HEK293 (cell line): ENCODE results near the gene FAM162B.
"Not testable (repeated sequence)": the region's sequence is repeated elsewhere in the genome, so short reads cannot be mapped to it uniquely, and the experiment has no call there.

Experiments used
- CTCF ChIA-PET: fragments of 350-600 bp; formaldehyde crosslinking; extraction: SDS; loops from one replicate; lab custom pipeline; 2021; ENCODE audit warnings: antibody characterized with exemption; lab: Yijun Ruan, JAX
- POLR2A ChIA-PET: fragments of 300-600 bp; formaldehyde crosslinking; extraction: SDS; loops from one replicate; lab custom pipeline; 2020; ENCODE audit warnings: antibody characterized with exemption, inconsistent platforms; lab: Yijun Ruan, JAX
- H3K27ac ChIP-seq: fragments of 200-500 bp; sonication (Bioruptor generic); 2 replicates; pipeline ENCODE4 v1.5.1; 2014; ENCODE audit warnings: low read depth, low read length, control low read depth, inconsistent platforms; ENCODE audit errors: extremely low read depth
- H3K36me3 ChIP-seq, 2 experiments: fragments of 200-500 bp in 1 of 2; sonication (Bioruptor generic) in 1 of 2; 1 replicate in 1 of 2; 2 replicates in 1 of 2; pipeline ENCODE4 v1.5.1; 2014 to 2017; ENCODE audit warnings: inconsistent platforms in 2 of 2, low read length in 2 of 2; ENCODE audit not compliant: control insufficient read depth in 2 of 2, insufficient read depth in 1 of 2
- H3K4me1 ChIP-seq: fragments of 200-500 bp; sonication (Bioruptor generic); 2 replicates; pipeline ENCODE4 v1.5.1; 2014; ENCODE audit warnings: mild to moderate bottlenecking, low read length, inconsistent platforms; ENCODE audit not compliant: control insufficient read depth, insufficient read depth
- H3K4me3 ChIP-seq: 2 replicates; pipeline ENCODE4 v1.5.1; 2011; ENCODE audit warnings: low read depth, mild to moderate bottlenecking, control low read depth, low read length, moderate library complexity
- H3K9me3 ChIP-seq: fragments of 200-500 bp; sonication (Bioruptor generic); 2 replicates; pipeline ENCODE4 v1.5.1; 2014; ENCODE audit warnings: low read depth, low read length, inconsistent platforms; ENCODE audit not compliant: control insufficient read depth, insufficient read depth
- FEZF1 ChIP-seq: fragments of 450-650 bp; formaldehyde crosslinking; IDR thresholded peaks from 2 replicates; pipeline ENCODE4 v1.5.1; 2016; ENCODE audit warnings: missing biosample characterization, missing genetic modification characterization
- GLIS1 ChIP-seq: fragments of 450-650 bp; formaldehyde crosslinking; IDR thresholded peaks from 2 replicates; pipeline ENCODE4 v1.5.1; 2016; ENCODE audit warnings: missing biosample characterization, missing genetic modification characterization
- TCF7L2 ChIP-seq: IDR thresholded peaks from 2 replicates; pipeline ENCODE4 v1.6.1; 2011; ENCODE audit warnings: low read depth, mild to moderate bottlenecking, inconsistent platforms, low read length, moderate library complexity, borderline replicate concordance
- ZFP3 ChIP-seq: fragments of 450-650 bp; formaldehyde crosslinking; IDR thresholded peaks from 2 replicates; pipeline ENCODE4 v1.5.1; 2016; ENCODE audit warnings: low read depth, missing biosample characterization, missing genetic modification characterization
- ZNF112 ChIP-seq: fragments of 450-650 bp; formaldehyde crosslinking; IDR thresholded peaks from 2 replicates; pipeline ENCODE4 v1.5.0; 2017; ENCODE audit warnings: missing biosample characterization, missing genetic modification characterization
- ZNF146 ChIP-seq: fragments of 450-650 bp; formaldehyde crosslinking; IDR thresholded peaks from 2 replicates; pipeline ENCODE4 v1.5.1; 2016; ENCODE audit warnings: missing biosample characterization, missing genetic modification characterization
- ZNF169 ChIP-seq: fragments of 450-650 bp; formaldehyde crosslinking; IDR thresholded peaks from 2 replicates; pipeline ENCODE4 v1.5.1; 2016; ENCODE audit warnings: missing biosample characterization, missing genetic modification characterization
- ZNF404 ChIP-seq: fragments of 450-650 bp; formaldehyde crosslinking; IDR thresholded peaks from 2 replicates; pipeline ENCODE4 v1.5.1; 2017; ENCODE audit warnings: missing biosample characterization, missing genetic modification characterization
- ZNF510 ChIP-seq: fragments of 450-650 bp; formaldehyde crosslinking; IDR thresholded peaks from 2 replicates; pipeline ENCODE4 v1.5.1; 2018; ENCODE audit warnings: mild to moderate bottlenecking, missing genetic modification characterization, missing biosample characterization; ENCODE audit not compliant: insufficient replicate concordance
- ZNF549 ChIP-seq: fragments of 450-650 bp; IDR thresholded peaks from 2 replicates; pipeline ENCODE4 v1.5.1; 2018; ENCODE audit warnings: missing biosample characterization, missing genetic modification characterization, mild to moderate bottlenecking, inconsistent platforms, moderate library complexity
- ZNF585B ChIP-seq: fragments of 450-650 bp; formaldehyde crosslinking; IDR thresholded peaks from 2 replicates; pipeline ENCODE4 v1.5.1; 2016; ENCODE audit warnings: missing biosample characterization, missing genetic modification characterization
- ZNF747 ChIP-seq: fragments of 450-650 bp; formaldehyde crosslinking; IDR thresholded peaks from 2 replicates; pipeline ENCODE4 v1.5.1; 2016; ENCODE audit warnings: missing biosample characterization, missing genetic modification characterization
- TF ChIP-seq, protein P1 (sequence below): fragments of 450-650 bp; formaldehyde crosslinking; IDR thresholded peaks from 2 replicates; pipeline ENCODE4 v1.5.1; 2017; ENCODE audit warnings: missing biosample characterization, mild to moderate bottlenecking, missing genetic modification characterization, moderate library complexity
- TF ChIP-seq, protein P2 (sequence below): IDR thresholded peaks from 2 replicates; pipeline ENCODE4 v1.6.1; 2011; ENCODE audit warnings: mild to moderate bottlenecking, low read depth, low read length, borderline replicate concordance
- TF ChIP-seq, protein P3 (sequence below): fragments of 450-650 bp; formaldehyde crosslinking; IDR thresholded peaks from 2 replicates; pipeline ENCODE4 v1.5.1; 2016; ENCODE audit warnings: missing biosample characterization, missing genetic modification characterization
- TF ChIP-seq, protein P4 (sequence below): fragments of 450-650 bp; formaldehyde crosslinking; IDR thresholded peaks from 2 replicates; pipeline ENCODE4 v1.5.1; 2017; ENCODE audit warnings: missing biosample characterization, missing genetic modification characterization
- TF ChIP-seq, protein P5 (sequence below): fragments of 450-650 bp; formaldehyde crosslinking; IDR thresholded peaks from 2 replicates; pipeline ENCODE4 v1.5.1; 2016; ENCODE audit warnings: missing biosample characterization, missing genetic modification characterization

The FAM162B gene

DNA sequence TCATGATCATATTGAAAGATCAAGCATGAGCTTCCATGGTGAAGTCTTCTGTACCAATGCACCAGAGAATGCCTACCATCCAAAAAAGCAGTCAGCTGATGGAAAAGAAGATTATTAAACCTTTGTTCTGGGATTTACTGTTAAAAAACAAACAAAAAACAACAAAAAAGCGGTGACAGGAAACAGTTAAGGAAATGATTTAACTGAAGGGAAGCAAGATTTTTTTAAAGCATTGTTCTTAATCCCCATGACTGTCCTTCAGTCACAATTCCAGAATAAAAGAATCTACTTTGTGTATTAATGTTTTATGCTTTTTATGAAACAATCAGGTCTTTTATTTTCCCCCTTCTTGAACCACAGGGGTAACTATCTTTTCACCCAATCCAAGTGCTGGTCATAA lies 23.9 kb downstream of the FAM162B start:
- ChIA-PET POLR2A (no interaction called here), CTCF (interaction anchor here (0.6 kb wide), 1 partner anchor 1612 kb away, joined by 3 read pairs; no protein-coding TSS in a partner anchor)
- Histone ChIP-seq H3K27ac (no peak overlapping the region), H3K36me3 (peaks cover 0 to 6% of the 10 kb centered on the region in 2 experiments; a peak in 1 of 3 replicates), H3K4me3 (no peak overlapping the region), H3K4me1 (no peaks in the 10 kb centered on the region), H3K9me3 (no peaks in the 10 kb centered on the region)
- TF ChIP-seq ZNF510 (tag by site-specific recombination) = no peak
- no peak for TF ChIP-seq ZNF404 (tag by site-specific recombination)
- no peak for TF ChIP-seq ZFP3 (tag by site-specific recombination)
- no peak for TF ChIP-seq GLIS1 (tag by site-specific recombination)
- TF ChIP-seq ZNF585B (tag by site-specific recombination) = no peak
- TF ChIP-seq, protein P1, sequence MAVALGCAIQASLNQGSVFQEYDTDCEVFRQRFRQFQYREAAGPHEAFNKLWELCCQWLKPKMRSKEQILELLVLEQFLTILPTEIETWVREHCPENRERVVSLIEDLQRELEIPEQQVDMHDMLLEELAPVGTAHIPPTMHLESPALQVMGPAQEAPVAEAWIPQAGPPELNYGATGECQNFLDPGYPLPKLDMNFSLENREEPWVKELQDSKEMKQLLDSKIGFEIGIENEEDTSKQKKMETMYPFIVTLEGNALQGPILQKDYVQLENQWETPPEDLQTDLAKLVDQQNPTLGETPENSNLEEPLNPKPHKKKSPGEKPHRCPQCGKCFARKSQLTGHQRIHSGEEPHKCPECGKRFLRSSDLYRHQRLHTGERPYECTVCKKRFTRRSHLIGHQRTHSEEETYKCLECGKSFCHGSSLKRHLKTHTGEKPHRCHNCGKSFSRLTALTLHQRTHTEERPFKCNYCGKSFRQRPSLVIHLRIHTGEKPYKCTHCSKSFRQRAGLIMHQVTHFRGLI = no peak
- TF ChIP-seq ZNF112 (tag by site-specific recombination) = no peak
- no peak for TF ChIP-seq ZNF169 (tag by site-specific recombination)
- TF ChIP-seq, protein P2, sequence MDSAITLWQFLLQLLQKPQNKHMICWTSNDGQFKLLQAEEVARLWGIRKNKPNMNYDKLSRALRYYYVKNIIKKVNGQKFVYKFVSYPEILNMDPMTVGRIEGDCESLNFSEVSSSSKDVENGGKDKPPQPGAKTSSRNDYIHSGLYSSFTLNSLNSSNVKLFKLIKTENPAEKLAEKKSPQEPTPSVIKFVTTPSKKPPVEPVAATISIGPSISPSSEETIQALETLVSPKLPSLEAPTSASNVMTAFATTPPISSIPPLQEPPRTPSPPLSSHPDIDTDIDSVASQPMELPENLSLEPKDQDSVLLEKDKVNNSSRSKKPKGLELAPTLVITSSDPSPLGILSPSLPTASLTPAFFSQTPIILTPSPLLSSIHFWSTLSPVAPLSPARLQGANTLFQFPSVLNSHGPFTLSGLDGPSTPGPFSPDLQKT = no peak
- TF ChIP-seq, protein P3, sequence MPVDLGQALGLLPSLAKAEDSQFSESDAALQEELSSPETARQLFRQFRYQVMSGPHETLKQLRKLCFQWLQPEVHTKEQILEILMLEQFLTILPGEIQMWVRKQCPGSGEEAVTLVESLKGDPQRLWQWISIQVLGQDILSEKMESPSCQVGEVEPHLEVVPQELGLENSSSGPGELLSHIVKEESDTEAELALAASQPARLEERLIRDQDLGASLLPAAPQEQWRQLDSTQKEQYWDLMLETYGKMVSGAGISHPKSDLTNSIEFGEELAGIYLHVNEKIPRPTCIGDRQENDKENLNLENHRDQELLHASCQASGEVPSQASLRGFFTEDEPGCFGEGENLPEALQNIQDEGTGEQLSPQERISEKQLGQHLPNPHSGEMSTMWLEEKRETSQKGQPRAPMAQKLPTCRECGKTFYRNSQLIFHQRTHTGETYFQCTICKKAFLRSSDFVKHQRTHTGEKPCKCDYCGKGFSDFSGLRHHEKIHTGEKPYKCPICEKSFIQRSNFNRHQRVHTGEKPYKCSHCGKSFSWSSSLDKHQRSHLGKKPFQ (tag by site-specific recombination) = no peak
- TF ChIP-seq, protein P4, sequence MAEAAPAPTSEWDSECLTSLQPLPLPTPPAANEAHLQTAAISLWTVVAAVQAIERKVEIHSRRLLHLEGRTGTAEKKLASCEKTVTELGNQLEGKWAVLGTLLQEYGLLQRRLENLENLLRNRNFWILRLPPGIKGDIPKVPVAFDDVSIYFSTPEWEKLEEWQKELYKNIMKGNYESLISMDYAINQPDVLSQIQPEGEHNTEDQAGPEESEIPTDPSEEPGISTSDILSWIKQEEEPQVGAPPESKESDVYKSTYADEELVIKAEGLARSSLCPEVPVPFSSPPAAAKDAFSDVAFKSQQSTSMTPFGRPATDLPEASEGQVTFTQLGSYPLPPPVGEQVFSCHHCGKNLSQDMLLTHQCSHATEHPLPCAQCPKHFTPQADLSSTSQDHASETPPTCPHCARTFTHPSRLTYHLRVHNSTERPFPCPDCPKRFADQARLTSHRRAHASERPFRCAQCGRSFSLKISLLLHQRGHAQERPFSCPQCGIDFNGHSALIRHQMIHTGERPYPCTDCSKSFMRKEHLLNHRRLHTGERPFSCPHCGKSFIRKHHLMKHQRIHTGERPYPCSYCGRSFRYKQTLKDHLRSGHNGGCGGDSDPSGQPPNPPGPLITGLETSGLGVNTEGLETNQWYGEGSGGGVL (tag by site-specific recombination) = no peak
- TF ChIP-seq TCF7L2 = no peak
- no peak for TF ChIP-seq ZNF549 (tag by site-specific recombination)
- no peak for TF ChIP-seq ZNF747 (tag by site-specific recombination)
- no peak for TF ChIP-seq FEZF1 (tag by site-specific recombination)
- TF ChIP-seq, all 188 proteins: peak for 0

DNA sequence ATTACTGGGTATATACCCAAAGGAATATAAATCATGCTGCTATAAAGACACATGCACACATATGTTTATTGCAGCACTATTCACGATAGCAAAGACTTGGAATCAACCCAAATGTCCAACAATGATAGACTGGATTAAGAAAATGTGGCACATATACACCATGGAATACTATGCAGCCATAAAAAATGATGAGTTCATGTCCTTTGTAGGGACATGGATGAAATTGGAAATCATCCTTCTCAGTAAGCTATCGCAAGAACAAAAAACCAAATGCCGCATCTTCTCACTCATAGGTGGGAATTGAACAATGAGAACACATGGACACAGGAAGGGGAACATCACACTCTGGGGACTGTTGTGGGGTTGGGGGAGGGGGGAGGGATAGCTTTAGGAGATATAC lies 25.0 kb downstream of the FAM162B start:
- CTCF ChIA-PET, H3K9me3 ChIP-seq, H3K4me1 ChIP-seq, H3K27ac ChIP-seq, H3K36me3 ChIP-seq, POLR2A ChIA-PET, H3K4me3 ChIP-seq: not testable (repeated sequence)
- TF ChIP-seq ZNF146 (tag by site-specific recombination) = peak; percentile 90
- TF ChIP-seq, protein P5, sequence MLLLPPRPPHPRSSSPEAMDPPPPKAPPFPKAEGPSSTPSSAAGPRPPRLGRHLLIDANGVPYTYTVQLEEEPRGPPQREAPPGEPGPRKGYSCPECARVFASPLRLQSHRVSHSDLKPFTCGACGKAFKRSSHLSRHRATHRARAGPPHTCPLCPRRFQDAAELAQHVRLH = peak; percentile 21; the same call in 1 of the 2 replicates
